Neural cell (in vitro differentiated cells): ENCODE data around the gene MAP2K7. TPM values are rescaled to one million over a fixed set of nuclear protein-coding genes. Genes with fewer than 3 reads are reported as not detected.

Source experiments
- H2AFZ ChIP-seq: fragments of 200-600, 300-800 bp; sonication (generic), shearing (Covaris generic); 2 replicates; pipeline ENCODE4 v1.6.0; 2014; ENCODE audit warnings: low read depth, mild to moderate bottlenecking, antibody characterized with exemption, low read length, moderate library complexity
- H3F3A ChIP-seq: fragments of 200-600 bp; shearing (Covaris generic); 2 replicates; pipeline ENCODE4 v1.6.1; 2016; ENCODE audit warnings: mild to moderate bottlenecking, moderate library complexity, mixed read lengths, antibody characterized with exemption, low read length; ENCODE audit not compliant: insufficient read depth, poor library complexity, severe bottlenecking
- H3K27ac ChIP-seq: fragments of 200-600, 300-800 bp; sonication (generic), shearing (Covaris generic); 2 replicates; pipeline ENCODE4 v1.5.1; 2014; ENCODE audit warnings: mild to moderate bottlenecking, low read length, moderate library complexity
- H3K27me3 ChIP-seq: fragments of 300-800, 200-600 bp; sonication (generic), shearing (Covaris generic); 2 replicates; pipeline ENCODE4 v1.6.0; 2014; ENCODE audit warnings: mild to moderate bottlenecking, low read depth, low read length, moderate library complexity; ENCODE audit not compliant: insufficient read depth
- H3K36me3 ChIP-seq: fragments of 300-800, 200-600 bp; sonication (generic), shearing (Covaris generic); 2 replicates; pipeline ENCODE4 v1.5.1; 2014; ENCODE audit warnings: mild to moderate bottlenecking, antibody characterized with exemption, low read length, moderate library complexity; ENCODE audit not compliant: insufficient read depth
- H3K4me2 ChIP-seq: fragments of 300-800, 200-600 bp; sonication (generic), shearing (Covaris generic); 2 replicates; pipeline ENCODE4 v1.6.0; 2014; ENCODE audit warnings: mild to moderate bottlenecking, low read length
- H3K4me3 ChIP-seq: fragments of 300-800, 200-600 bp; sonication (generic), shearing (Covaris generic); 2 replicates; pipeline ENCODE4 v1.5.1; 2014; ENCODE audit warnings: mild to moderate bottlenecking, low read length, moderate library complexity
- H3K79me2 ChIP-seq: fragments of 200-600 bp; shearing (Covaris generic); replicated peaks from 2 replicates; pipeline ENCODE4 v1.6.0; 2014; ENCODE audit warnings: mild to moderate bottlenecking, low read length, moderate library complexity; ENCODE audit not compliant: insufficient read depth
- H3K9ac ChIP-seq: fragments of 300-800, 200-600 bp; sonication (generic), shearing (Covaris generic); 2 replicates; pipeline ENCODE4 v1.6.1; 2016; ENCODE audit warnings: mild to moderate bottlenecking, low read length, mixed read lengths
- H3K9me2 ChIP-seq: fragments of 200-600 bp; shearing (Covaris generic); 2 replicates; pipeline ENCODE4 v1.6.1; 2016; ENCODE audit warnings: mild to moderate bottlenecking, low read length, mixed read lengths; ENCODE audit not compliant: insufficient read depth
- H3K9me3 ChIP-seq: fragments of 200-600, 300-800 bp; sonication (generic), shearing (Covaris generic); 2 replicates; pipeline ENCODE4 v1.6.1; 2016; ENCODE audit warnings: mild to moderate bottlenecking, mixed run types, low read length, moderate library complexity, mixed read lengths
- H4K20me1 ChIP-seq: fragments of 200-600 bp; shearing (Covaris generic); 2 replicates; pipeline ENCODE4 v1.6.1; 2016; ENCODE audit warnings: mild to moderate bottlenecking, mixed run types; ENCODE audit not compliant: insufficient read depth
- EP300 ChIP-seq: fragments of 450-650 bp; conservative IDR thresholded peaks from 2 replicates; pipeline ENCODE4 v1.6.1; 2014; ENCODE audit warnings: antibody characterized with exemption, mild to moderate bottlenecking, moderate library complexity; ENCODE audit not compliant: poor library complexity, severe bottlenecking
- EZH2 ChIP-seq: fragments of 200-600, 300-800 bp; shearing (Covaris generic), sonication (generic); IDR thresholded peaks from 2 replicates; pipeline ENCODE4 v1.6.1; 2014; ENCODE audit warnings: antibody characterized with exemption, low read length, borderline replicate concordance, mild to moderate bottlenecking; ENCODE audit not compliant: insufficient read depth, poor library complexity, severe bottlenecking
- MXI1 ChIP-seq: fragments of 450-650 bp; conservative IDR thresholded peaks from 2 replicates; pipeline ENCODE4 v1.6.1; 2014; ENCODE audit warnings: antibody characterized with exemption, mild to moderate bottlenecking; ENCODE audit not compliant: poor library complexity, severe bottlenecking
- POLR2AphosphoS5 ChIP-seq: IDR thresholded peaks from 2 replicates; pipeline ENCODE4 v1.6.1; 2012
- RAD21 ChIP-seq: fragments of 450-650 bp; conservative IDR thresholded peaks from 2 replicates; pipeline ENCODE4 v1.6.1; 2014; ENCODE audit warnings: antibody characterized with exemption, mild to moderate bottlenecking, moderate library complexity
- REST ChIP-seq: IDR thresholded peaks from 2 replicates; pipeline ENCODE4 v1.6.1; 2012; ENCODE audit warnings: borderline replicate concordance
- SMC3 ChIP-seq: fragments of 450-650 bp; conservative IDR thresholded peaks from 2 replicates; pipeline ENCODE4 v1.6.1; 2014; ENCODE audit warnings: antibody characterized with exemption, mild to moderate bottlenecking, moderate library complexity; ENCODE audit not compliant: poor library complexity
- TAF1 ChIP-seq: IDR thresholded peaks from 2 replicates; pipeline ENCODE4 v1.6.1; 2012; ENCODE audit warnings: low read depth
- polyA plus RNA-seq: library from polyadenylated mRNA; depleted of rRNA; stranded (reverse); fragments of >200 nt; gene quantifications from 2 replicates; pipeline ENCODE4 v1.2.3, GENCODE V29; 2014
- TF ChIP-seq, protein P1 (sequence below): fragments of 450-650 bp; IDR thresholded peaks from 2 replicates; pipeline ENCODE4 v1.5.1; 2014; ENCODE audit warnings: antibody characterized with exemption, mild to moderate bottlenecking, moderate library complexity; ENCODE audit not compliant: poor library complexity, severe bottlenecking

The MAP2K7 gene
- polyA plus RNA-seq, 1 donor from 2014 or later = 9.2 TPM

DNA sequence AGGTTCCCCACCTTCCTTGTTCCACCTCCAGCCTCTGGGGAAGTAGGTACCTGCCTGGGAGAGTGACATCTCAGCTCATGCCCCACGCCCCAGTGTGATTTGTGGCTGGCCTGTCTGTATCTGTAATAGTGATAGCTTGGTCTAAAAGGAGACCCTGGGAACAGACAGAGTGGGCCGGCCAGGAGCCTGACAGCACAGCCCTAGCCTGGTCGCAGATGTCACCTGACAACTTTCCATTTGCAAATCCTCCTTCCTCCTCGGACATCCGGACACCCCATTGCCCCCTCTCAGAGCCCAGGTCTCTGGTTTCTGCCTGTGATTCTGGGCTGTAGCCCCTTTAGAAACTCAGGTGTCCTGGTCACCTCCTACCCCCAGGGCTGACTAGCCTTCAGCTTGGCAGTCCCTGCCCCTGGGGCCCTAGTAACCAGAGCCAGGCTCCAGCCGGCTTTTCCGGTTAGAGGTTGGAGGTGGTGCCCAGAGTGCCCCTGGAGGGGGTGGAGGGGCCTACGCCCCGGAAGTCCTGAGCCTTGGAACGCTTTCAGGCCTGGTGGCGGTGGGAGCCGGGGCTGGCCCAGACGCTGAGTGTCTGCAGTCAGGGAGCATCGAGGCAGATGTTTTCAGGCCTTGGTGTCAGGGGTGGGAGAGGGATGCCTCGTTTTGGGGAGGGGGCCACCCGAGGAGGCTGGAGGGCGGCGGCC, 8.9 kb upstream of the MAP2K7 start:
- Histone ChIP-seq H3K9ac (no peak overlapping the region), H3K9me2 (no peaks in the 10 kb centered on the region), H3K36me3 (no peaks in the 10 kb centered on the region), H3F3A (no peaks in the 10 kb centered on the region), H3K27ac (no peak overlapping the region), H3K27me3 (no peaks in the 10 kb centered on the region), H4K20me1 (no peaks in the 10 kb centered on the region), H3K9me3 (no peaks in the 10 kb centered on the region), H3K4me2 (no peak overlapping the region), H3K79me2 (no peaks in the 10 kb centered on the region), H2AFZ (no peak overlapping the region), H3K4me3 (no peak overlapping the region)
- no peak for TF ChIP-seq REST
- TF ChIP-seq POLR2AphosphoS5 = no peak
- no peak for TF ChIP-seq EZH2
- TF ChIP-seq MXI1 = no peak
- no peak for TF ChIP-seq RAD21
- TF ChIP-seq EP300 = no peak
- TF ChIP-seq, protein P1, sequence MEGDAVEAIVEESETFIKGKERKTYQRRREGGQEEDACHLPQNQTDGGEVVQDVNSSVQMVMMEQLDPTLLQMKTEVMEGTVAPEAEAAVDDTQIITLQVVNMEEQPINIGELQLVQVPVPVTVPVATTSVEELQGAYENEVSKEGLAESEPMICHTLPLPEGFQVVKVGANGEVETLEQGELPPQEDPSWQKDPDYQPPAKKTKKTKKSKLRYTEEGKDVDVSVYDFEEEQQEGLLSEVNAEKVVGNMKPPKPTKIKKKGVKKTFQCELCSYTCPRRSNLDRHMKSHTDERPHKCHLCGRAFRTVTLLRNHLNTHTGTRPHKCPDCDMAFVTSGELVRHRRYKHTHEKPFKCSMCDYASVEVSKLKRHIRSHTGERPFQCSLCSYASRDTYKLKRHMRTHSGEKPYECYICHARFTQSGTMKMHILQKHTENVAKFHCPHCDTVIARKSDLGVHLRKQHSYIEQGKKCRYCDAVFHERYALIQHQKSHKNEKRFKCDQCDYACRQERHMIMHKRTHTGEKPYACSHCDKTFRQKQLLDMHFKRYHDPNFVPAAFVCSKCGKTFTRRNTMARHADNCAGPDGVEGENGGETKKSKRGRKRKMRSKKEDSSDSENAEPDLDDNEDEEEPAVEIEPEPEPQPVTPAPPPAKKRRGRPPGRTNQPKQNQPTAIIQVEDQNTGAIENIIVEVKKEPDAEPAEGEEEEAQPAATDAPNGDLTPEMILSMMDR = no peak
- TF ChIP-seq SMC3 = no peak
- TF ChIP-seq TAF1 = no peak

- no peaks in the 10 kb centered on the region for H4K20me1 ChIP-seq
- TF ChIP-seq, protein P1 = no peak
- no peak for TF ChIP-seq SMC3
- no peak for TF ChIP-seq MXI1
- TF ChIP-seq EP300 = no peak
- TF ChIP-seq REST = no peak
- no peak for TF ChIP-seq POLR2AphosphoS5
- no peak for TF ChIP-seq TAF1
- no peak for TF ChIP-seq RAD21
- TF ChIP-seq EZH2 = no peak
- H3K9ac ChIP-seq = no peak overlapping the region
- no peaks in the 10 kb centered on the region for H3K9me3 ChIP-seq
- H3K27me3 ChIP-seq = no peaks in the 10 kb centered on the region
- no peaks in the 10 kb centered on the region for H3K9me2 ChIP-seq
- no peak overlapping the region for H2AFZ ChIP-seq
- H3K4me2 ChIP-seq = no peak overlapping the region
- no peaks in the 10 kb centered on the region for H3K79me2 ChIP-seq
- H3F3A ChIP-seq = no peaks in the 10 kb centered on the region
- no peak overlapping the region for H3K4me3 ChIP-seq
- H3K36me3 ChIP-seq = no peaks in the 10 kb centered on the region
- H3K27ac ChIP-seq = no peak overlapping the region
These were observed 8.1 kb upstream of the MAP2K7 start for GRCh38 chr19:7895565-7895964.
